Subcutaneous abdominal adipose tissue (tissue), 5 donors: ENCODE results near the gene CCDC134.
A peak's percentile ranks its signal among the peaks of the same experiment; 100 is the strongest.

ENCODE experiments used
- H3K27ac ChIP-seq: one replicate; pipeline ENCODE4 v1.7.0; 2013; ENCODE audit warnings: low read depth, mild to moderate bottlenecking, inconsistent platforms, low read length, moderate library complexity
- H3K27me3 ChIP-seq, 5 donors: one replicate each; pipeline ENCODE4 v1.7.0; 2013; ENCODE audit warnings: low read length in 5 of 5, inconsistent platforms in 1 of 5; ENCODE audit not compliant: control insufficient read depth in 5 of 5, insufficient read depth in 4 of 5
- H3K36me3 ChIP-seq, 5 donors: one replicate each; pipeline ENCODE4 v1.7.0; 2013; ENCODE audit warnings: low read length in 5 of 5; ENCODE audit not compliant: control insufficient read depth in 5 of 5, insufficient read depth in 5 of 5
- H3K4me1 ChIP-seq, 5 donors: one replicate each; pipeline ENCODE4 v1.7.0; 2013; ENCODE audit warnings: low read length in 5 of 5, mild to moderate bottlenecking in 3 of 5, moderate library complexity in 1 of 5; ENCODE audit not compliant: control insufficient read depth in 5 of 5, insufficient read depth in 5 of 5
- H3K4me3 ChIP-seq, 5 donors: one replicate each; pipeline ENCODE4 v1.7.0; 2013; ENCODE audit warnings: low read length in 5 of 5, low read depth in 1 of 5
- H3K9ac ChIP-seq, 5 donors: one replicate each; pipeline ENCODE4 v1.7.0; 2013; ENCODE audit warnings: low read length in 5 of 5, mild to moderate bottlenecking in 4 of 5, moderate library complexity in 3 of 5
- H3K9me3 ChIP-seq, 5 donors: one replicate each; pipeline ENCODE4 v1.7.0; 2013; ENCODE audit warnings: low read length in 5 of 5; ENCODE audit not compliant: control insufficient read depth in 5 of 5
- donor health status: healthy.
- donor health status: healthy.
- donor health status: healthy.
- donor health status: healthy.
- donor health status: healthy.

Gene CCDC134

DNA sequence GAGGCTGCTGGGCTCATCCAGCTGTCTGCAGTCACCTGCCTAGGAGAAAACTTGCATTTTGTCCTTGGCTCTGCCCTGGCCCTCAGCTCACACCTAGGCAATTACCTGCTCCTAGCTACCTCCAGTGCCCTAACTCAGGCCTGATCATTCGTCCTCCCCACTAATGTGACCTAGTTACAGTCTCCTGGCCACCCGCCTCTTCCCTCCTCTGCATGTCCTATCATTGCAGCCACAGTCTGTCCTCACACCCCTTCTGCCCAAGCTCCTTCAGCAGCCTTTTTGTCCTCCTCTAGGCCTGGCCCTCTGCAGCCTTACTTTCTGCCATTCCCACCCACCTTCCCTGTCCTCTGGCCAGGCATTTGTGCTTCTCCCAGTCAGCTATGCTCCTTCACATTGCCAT lies 17.7 kb upstream of the CCDC134 start:
- Histone ChIP-seq H3K27ac (no peak overlapping the region), H3K36me3 (no peaks in the 10 kb centered on the region), H3K9me3 (no peaks in the 10 kb centered on the region), H3K4me1 (peaks cover 0 to 11% (median 5%) of the 10 kb centered on the region in 5 donors), H3K27me3 (no peaks in the 10 kb centered on the region), H3K4me3 (no peak overlapping the region), H3K9ac (no peak overlapping the region)

DNA sequence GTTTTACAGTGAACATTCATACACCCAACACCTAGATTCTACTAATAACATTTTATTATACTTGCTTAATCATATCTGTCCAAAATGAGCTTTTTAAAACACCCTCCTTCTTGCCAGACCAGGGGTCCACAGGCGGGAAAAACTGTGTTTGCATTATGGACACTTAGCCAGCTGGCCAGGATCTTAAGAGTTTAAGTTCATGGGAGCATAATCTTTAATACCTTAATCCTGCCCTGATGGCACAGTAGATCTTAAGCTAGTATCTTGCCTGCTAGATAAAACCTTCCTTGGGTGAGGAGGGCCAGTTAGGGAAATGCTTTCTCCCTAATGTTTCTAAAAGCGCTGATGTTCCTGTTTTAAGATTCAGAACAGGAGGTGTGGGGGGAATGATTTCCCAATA lies 13.1 kb upstream of the CCDC134 start:
- H3K4me3 ChIP-seq: no peak overlapping the region
- no peaks in the 10 kb centered on the region for H3K27me3 ChIP-seq
- no peak overlapping the region for H3K27ac ChIP-seq
- no peaks in the 10 kb centered on the region for H3K9me3 ChIP-seq
- no peak overlapping the region for H3K9ac ChIP-seq
- peaks cover 0 to 11% (median 0%) of the 10 kb centered on the region in 5 donors for H3K4me1 ChIP-seq
- no peaks in the 10 kb centered on the region for H3K36me3 ChIP-seq

DNA sequence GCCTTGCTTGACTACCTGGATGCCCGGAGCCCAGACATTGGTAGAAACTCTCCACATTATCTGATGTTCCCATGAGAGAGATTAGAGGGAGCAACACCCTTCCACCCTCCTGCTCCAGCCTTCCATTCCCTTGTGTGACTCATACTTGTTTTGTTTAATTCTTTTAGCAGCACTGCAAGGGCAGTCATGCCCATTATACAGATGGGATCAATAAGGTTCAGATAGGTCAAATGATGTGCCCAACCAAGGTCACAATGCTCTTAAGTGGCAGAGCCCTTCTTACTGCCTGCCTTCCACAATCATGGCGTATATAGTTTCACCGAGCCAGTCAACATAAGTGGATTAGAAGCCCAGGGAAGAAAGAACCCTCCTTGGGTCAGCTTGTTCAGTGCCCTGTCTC lies 6.6 kb upstream of the CCDC134 start:
- no peak overlapping the region for H3K27ac ChIP-seq
- no peak overlapping the region for H3K4me3 ChIP-seq
- H3K27me3 ChIP-seq: no peaks in the 10 kb centered on the region

DNA sequence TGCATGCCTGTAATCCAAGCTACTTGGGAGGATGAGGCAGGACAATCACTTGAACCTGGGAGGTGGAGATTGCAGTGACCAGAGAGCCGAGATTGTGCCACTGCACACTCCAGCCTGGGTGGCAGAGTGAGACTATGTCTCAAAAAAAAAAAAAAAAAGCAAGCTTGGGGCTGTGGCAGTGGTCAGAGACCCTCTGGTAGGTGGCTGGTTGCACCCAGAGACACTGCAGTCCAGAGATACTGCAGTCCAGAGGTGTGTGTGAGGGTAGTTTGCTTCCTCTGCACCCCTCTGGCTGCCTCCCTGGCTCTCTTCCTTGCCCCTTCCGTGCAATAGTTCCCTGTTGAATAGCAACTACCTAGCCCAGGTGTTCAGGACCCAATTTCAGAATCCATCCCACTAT lies 1.7 kb upstream of the CCDC134 start:
- no peak overlapping the region for H3K27ac ChIP-seq
- H3K4me1 ChIP-seq: peaks cover 9 to 30% (median 24%) of the 10 kb centered on the region in 5 donors
- no peak overlapping the region for H3K4me3 ChIP-seq
- no peaks in the 10 kb centered on the region for H3K36me3 ChIP-seq
- H3K9me3 ChIP-seq: no peaks in the 10 kb centered on the region
- peak overlapping the region in 1 of 5 donors; percentile 83 for H3K9ac ChIP-seq
- no peaks in the 10 kb centered on the region for H3K27me3 ChIP-seq

More for the DNA sequence above, 6.6 kb upstream of the CCDC134 start:
- no peak overlapping the region for H3K9ac ChIP-seq
- H3K4me1 ChIP-seq: no peaks in the 10 kb centered on the region
- H3K36me3 ChIP-seq: no peaks in the 10 kb centered on the region
- H3K9me3 ChIP-seq: no peaks in the 10 kb centered on the region

DNA sequence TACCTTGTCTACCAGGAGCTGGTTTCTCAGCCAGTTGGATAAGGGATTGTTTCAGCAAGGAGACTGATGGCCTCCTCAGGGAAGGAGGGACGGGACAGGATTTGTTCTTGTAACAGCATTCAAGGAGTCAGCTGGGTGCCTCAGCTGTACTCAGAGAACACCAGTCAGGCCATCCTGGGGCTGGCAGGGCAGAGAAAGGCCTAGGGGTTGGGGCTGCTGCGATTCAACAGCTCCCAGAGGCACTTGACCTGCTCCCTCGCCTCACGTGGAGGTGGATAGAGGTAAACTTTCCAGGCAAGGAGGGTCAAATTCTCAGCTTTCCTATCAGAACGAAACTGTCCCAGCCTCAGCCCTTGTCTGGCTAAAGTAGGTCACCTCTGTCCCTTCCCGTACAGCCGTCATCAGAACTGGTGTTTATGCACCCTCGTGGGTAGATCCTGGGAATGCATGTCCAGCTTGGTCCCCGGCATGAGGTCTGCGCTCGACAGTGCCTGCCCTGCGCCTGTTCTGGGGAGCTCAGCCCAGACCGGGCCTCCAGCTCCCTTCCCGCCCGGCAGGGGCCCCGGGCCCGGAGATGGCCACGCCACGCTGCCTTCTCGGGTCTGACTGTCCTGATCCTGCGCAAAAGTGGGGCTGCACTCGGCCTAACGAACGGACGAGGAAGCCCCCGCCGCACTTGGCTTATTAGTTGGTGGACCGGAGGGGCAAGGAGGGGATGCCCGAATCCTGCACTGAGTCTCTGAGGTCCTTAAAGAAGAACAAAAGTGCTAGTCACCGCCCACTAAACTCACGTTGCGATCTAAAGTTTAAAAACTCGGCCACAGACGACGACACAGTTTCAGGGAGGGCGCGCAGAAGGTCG lies 762 bp upstream of the CCDC134 start:
- no peaks in the 10 kb centered on the region for H3K27me3 ChIP-seq
- H3K4me1 ChIP-seq: peaks cover 9 to 30% (median 24%) of the 10 kb centered on the region in 5 donors
- H3K36me3 ChIP-seq: no peaks in the 10 kb centered on the region
- H3K9me3 ChIP-seq: no peaks in the 10 kb centered on the region
- H3K27ac ChIP-seq: peak overlapping the region; percentile 85
- peak overlapping the region; percentile 76 to 99 (median 96) for H3K4me3 ChIP-seq
- peak overlapping the region; percentile 35 to 88 (median 83) for H3K9ac ChIP-seq

DNA sequence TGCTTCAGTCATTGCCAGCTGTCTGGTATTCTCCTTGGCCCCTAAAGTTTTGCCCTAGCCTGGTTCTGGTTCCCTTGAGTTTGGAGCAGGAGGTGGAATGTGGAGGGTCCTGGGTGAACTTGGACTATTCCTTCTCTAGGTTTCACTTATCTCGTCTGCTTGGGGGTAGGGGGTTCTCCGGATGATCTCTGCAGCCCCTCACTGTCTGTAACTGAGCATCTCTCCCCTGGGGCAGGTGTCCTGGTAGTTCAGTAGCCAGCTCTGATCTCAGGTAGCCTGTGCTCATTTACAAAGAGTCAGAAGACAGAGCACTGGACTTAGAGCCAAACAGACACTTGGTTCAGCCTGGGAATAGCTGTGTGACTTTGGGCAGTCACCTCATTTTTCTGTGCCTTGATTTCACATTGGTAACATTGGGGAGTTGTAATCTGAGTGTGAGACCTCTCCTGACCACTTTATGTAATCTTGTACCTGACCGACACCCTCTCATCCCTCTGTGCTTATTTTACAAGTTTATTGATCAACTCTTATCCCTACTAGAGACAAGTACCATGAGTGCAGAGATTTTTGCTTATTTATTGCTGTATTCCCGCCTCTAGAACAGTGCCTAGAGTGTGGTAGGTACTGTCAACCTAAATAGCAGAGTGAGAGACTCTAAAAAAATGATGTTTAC lies 804 bp downstream of the CCDC134 start:
- Histone ChIP-seq H3K4me1 (peaks cover 9 to 30% (median 24%) of the 10 kb centered on the region in 5 donors), H3K27ac (peak overlapping the region; percentile 85), H3K9me3 (no peaks in the 10 kb centered on the region), H3K27me3 (no peaks in the 10 kb centered on the region), H3K36me3 (no peaks in the 10 kb centered on the region), H3K9ac (peak overlapping the region; percentile 26 to 88 (median 83)), H3K4me3 (peak overlapping the region; percentile 80 to 99 (median 96))

DNA sequence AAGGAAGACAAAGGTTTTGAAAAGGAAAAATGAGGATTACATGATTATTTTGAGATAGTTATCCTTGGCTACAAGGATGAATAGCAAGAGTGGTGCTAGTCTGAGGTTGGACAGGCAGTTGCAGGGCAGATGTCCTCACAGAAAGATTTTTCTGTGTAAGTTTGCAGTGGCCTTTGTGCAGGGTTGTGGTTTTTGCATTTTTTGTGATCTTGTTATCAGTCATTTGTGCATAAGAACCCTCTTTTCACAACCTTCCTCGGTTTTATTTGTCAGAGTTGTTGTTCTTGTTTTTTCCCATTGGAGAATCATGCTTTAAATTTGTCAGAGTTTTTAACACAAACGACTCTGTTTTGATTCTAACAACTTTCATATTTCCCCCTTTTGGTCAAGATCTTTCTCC lies 1.4 kb downstream of the CCDC134 start:
- Histone ChIP-seq H3K27me3 (no peaks in the 10 kb centered on the region), H3K9me3 (no peaks in the 10 kb centered on the region), H3K9ac (peak overlapping the region in 2 of 5 donors; percentile 83 to 88), H3K27ac (no peak overlapping the region), H3K4me1 (peaks cover 9 to 30% (median 24%) of the 10 kb centered on the region in 5 donors), H3K36me3 (no peaks in the 10 kb centered on the region), H3K4me3 (no peak overlapping the region)

DNA sequence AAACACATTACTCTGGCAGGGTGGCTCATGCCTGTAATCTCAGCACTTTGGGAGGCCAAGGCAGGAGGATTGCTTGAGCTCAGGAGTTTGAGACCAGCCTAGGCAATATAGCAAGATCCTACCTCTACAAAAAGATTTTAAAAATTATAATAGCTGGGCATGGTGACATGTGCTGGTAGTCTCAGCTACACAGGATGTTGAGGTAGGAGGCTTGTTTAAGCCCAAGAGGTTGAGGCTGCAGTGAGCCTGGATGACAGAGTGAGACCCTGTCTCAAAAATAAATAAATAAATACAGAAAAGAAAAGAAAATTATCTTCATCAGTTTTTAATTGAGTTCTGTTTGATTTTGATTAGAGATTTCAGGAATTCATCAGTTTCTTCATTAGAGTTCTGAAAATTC lies 5.2 kb downstream of the CCDC134 start:
- peaks cover 0 to 20% (median 11%) of the 10 kb centered on the region in 5 donors for H3K36me3 ChIP-seq
- H3K27ac ChIP-seq: no peak overlapping the region
- peaks cover 7 to 15% (median 13%) of the 10 kb centered on the region in 5 donors for H3K4me1 ChIP-seq
- no peaks in the 10 kb centered on the region for H3K27me3 ChIP-seq
- H3K4me3 ChIP-seq: no peak overlapping the region
- no peaks in the 10 kb centered on the region for H3K9me3 ChIP-seq
- no peak overlapping the region for H3K9ac ChIP-seq

DNA sequence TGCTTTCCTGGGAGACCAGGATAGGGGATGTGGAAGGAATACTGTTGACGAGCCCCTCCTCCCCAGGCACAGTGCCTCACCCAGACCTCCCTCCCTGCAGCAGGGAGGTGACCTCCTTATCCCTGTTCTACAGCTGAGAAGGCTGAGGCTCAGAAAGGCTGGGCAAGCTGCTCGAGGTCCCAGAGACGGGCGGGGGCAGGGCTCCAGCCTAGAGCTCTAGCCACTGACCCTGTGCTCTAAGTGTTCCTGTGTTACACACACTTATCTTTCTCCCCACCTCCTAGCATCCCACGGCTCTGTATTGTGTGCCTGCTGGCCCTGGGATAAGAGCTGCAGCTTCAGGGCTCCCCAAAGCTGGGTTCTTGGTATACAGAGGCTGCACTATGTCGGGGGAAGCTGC lies 7.9 kb downstream of the CCDC134 start:
- no peak overlapping the region for H3K27ac ChIP-seq
- H3K36me3 ChIP-seq: peaks cover 0 to 29% (median 17%) of the 10 kb centered on the region in 5 donors
- no peaks in the 10 kb centered on the region for H3K9me3 ChIP-seq
- H3K4me3 ChIP-seq: no peak overlapping the region
- H3K9ac ChIP-seq: no peak overlapping the region
- H3K27me3 ChIP-seq: no peaks in the 10 kb centered on the region
- no peaks in the 10 kb centered on the region for H3K4me1 ChIP-seq

DNA sequence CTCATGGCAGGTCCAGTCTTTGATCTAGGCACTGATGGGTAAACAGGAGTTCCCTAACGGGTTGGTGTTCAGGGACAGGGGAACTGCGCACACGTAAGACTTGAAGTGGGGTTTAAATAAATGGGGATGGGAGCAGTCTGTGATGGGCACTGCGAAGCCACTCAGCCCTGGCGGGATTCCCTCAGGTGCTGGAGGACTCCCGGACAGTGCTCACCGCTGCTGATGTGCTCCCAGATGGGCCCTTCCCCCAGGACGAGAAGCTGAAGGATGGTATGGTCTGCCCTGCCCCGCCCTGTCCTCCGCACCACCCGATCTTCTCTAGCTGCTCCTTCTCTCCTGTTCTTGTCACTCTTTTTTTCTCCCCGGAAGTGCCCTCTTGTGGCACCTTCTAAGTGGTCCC lies 9.5 kb downstream of the CCDC134 start:
- no peaks in the 10 kb centered on the region for H3K4me1 ChIP-seq
- peaks cover 0 to 36% (median 17%) of the 10 kb centered on the region in 5 donors for H3K36me3 ChIP-seq

More for the DNA sequence above, 9.5 kb downstream of the CCDC134 start:
- Histone ChIP-seq H3K27ac (no peak overlapping the region), H3K9ac (no peak overlapping the region), H3K9me3 (no peaks in the 10 kb centered on the region), H3K27me3 (no peaks in the 10 kb centered on the region), H3K4me3 (no peak overlapping the region)
